Measurements from ENCODE around the gene LHFPL6. TPM values are rescaled to one million over a fixed set of nuclear protein-coding genes. Genes with fewer than 3 reads are reported as not detected.

The LHFPL6 gene
- total RNA-seq, 1 donor from 2014 or later: 37.7 TPM

DNA sequence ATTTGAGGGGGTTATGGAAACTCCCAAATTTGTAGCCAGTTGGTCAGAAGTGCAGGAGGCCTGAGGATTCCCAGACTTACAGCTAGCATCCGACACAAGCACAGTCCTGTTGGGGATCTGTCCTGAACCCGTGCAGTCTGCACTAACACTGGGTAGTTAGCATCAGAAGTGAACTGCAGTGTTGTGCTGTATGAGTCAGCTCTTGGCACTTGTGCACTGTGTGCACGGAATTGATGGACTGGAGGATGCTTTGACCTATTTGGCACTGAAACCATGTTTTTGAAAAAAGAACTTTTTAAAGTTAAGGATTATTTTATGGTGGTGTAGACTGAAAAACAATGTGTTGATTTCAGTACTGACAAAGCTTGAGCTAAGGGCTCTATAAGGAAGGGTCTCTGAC, 285.7 kb downstream of the LHFPL6 start:
- no peaks in the 10 kb centered on the region for H3K9me3 Mint-ChIP-seq
- TF ChIP-seq, protein P1, sequence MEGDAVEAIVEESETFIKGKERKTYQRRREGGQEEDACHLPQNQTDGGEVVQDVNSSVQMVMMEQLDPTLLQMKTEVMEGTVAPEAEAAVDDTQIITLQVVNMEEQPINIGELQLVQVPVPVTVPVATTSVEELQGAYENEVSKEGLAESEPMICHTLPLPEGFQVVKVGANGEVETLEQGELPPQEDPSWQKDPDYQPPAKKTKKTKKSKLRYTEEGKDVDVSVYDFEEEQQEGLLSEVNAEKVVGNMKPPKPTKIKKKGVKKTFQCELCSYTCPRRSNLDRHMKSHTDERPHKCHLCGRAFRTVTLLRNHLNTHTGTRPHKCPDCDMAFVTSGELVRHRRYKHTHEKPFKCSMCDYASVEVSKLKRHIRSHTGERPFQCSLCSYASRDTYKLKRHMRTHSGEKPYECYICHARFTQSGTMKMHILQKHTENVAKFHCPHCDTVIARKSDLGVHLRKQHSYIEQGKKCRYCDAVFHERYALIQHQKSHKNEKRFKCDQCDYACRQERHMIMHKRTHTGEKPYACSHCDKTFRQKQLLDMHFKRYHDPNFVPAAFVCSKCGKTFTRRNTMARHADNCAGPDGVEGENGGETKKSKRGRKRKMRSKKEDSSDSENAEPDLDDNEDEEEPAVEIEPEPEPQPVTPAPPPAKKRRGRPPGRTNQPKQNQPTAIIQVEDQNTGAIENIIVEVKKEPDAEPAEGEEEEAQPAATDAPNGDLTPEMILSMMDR (conservative IDR thresholded peaks at IDR 0.05): no peak
- no peaks in the 10 kb centered on the region for H3K27me3 Mint-ChIP-seq (ENCODE audit: low read depth)
- no peak overlapping the region for H3K27ac Mint-ChIP-seq (ENCODE audit: unreplicated experiment)
- H3K4me1 Mint-ChIP-seq: peaks cover 12% of the 10 kb centered on the region
- H3K4me3 Mint-ChIP-seq: no peak overlapping the region
- DNase-seq (ENCODE audit: low read depth, low spot score): no peak
- H3K36me3 Mint-ChIP-seq (ENCODE audit: low read depth): no peaks in the 10 kb centered on the region

- TF ChIP-seq, protein P1 (conservative IDR thresholded peaks at IDR 0.05): no peak
Observed at GRCh38 chr13:39315796-39316195, 287.2 kb downstream of the LHFPL6 start.

GRCh38 chr13:39313721-39314120, 289.3 kb downstream of the LHFPL6 start:
- TF ChIP-seq, protein P1 (conservative IDR thresholded peaks at IDR 0.05): no peak
- DNase-seq (ENCODE audit: low read depth, low spot score): no peak
- H3K4me1 Mint-ChIP-seq: no peaks in the 10 kb centered on the region
- H3K27me3 Mint-ChIP-seq (ENCODE audit: low read depth): no peaks in the 10 kb centered on the region
- H3K4me3 Mint-ChIP-seq: no peak overlapping the region
- H3K27ac Mint-ChIP-seq (ENCODE audit: unreplicated experiment): no peak overlapping the region
- H3K36me3 Mint-ChIP-seq (ENCODE audit: low read depth): no peaks in the 10 kb centered on the region
- H3K9me3 Mint-ChIP-seq: no peaks in the 10 kb centered on the region

More at GRCh38 chr13:39315796-39316195, 287.2 kb downstream of the LHFPL6 start:
- Mint-ChIP-seq H3K9me3 (no peaks in the 10 kb centered on the region), H3K27ac (ENCODE audit: unreplicated experiment) (no peak overlapping the region), H3K36me3 (ENCODE audit: low read depth) (no peaks in the 10 kb centered on the region), H3K27me3 (ENCODE audit: low read depth) (no peaks in the 10 kb centered on the region), H3K4me1 (peaks cover 4% of the 10 kb centered on the region), H3K4me3 (no peak overlapping the region)
- DNase-seq (ENCODE audit: low read depth, low spot score): no peak

DNA sequence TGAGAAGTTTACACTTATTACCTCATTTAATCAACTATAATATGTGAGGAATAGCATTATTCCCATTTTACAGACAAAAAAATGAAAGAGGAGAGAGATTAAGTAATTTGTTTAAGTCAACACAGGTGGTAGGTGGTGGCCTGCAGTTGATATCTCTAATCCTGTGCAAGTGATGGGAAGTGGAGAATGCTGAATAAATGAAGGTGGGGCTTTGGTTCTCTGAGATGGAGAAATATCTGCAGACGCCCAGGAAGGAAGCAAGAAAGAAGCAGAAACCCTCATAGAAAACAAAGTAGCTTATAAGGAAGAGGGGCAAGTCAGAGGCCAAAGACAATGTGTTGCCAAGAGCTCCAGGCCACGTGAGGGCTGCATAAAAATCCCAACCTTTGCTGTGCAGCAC, 290.4 kb downstream of the LHFPL6 start:
- no peak for DNase-seq (ENCODE audit: low read depth, low spot score)
- H3K27ac Mint-ChIP-seq (ENCODE audit: unreplicated experiment): no peak overlapping the region
- TF ChIP-seq, protein P1 (conservative IDR thresholded peaks at IDR 0.05): no peak
- no peak overlapping the region for H3K4me3 Mint-ChIP-seq
- H3K4me1 Mint-ChIP-seq: no peaks in the 10 kb centered on the region
- H3K36me3 Mint-ChIP-seq (ENCODE audit: low read depth): no peaks in the 10 kb centered on the region
- no peaks in the 10 kb centered on the region for H3K27me3 Mint-ChIP-seq (ENCODE audit: low read depth)
- H3K9me3 Mint-ChIP-seq: no peaks in the 10 kb centered on the region

GRCh38 chr13:39311619-39312018, 291.4 kb downstream of the LHFPL6 start:
- DNase-seq (ENCODE audit: low read depth, low spot score): no peak
- Mint-ChIP-seq H3K4me3 (no peak overlapping the region), H3K9me3 (no peaks in the 10 kb centered on the region), H3K27me3 (ENCODE audit: low read depth) (no peaks in the 10 kb centered on the region), H3K36me3 (ENCODE audit: low read depth) (no peaks in the 10 kb centered on the region), H3K27ac (ENCODE audit: unreplicated experiment) (no peak overlapping the region), H3K4me1 (no peaks in the 10 kb centered on the region)
- TF ChIP-seq, protein P1 (conservative IDR thresholded peaks at IDR 0.05): no peak

- no peak overlapping the region for H3K4me3 Mint-ChIP-seq
- H3K9me3 Mint-ChIP-seq: no peaks in the 10 kb centered on the region
- no peaks in the 10 kb centered on the region for H3K4me1 Mint-ChIP-seq
- no peaks in the 10 kb centered on the region for H3K36me3 Mint-ChIP-seq (ENCODE audit: low read depth)
- no peak overlapping the region for H3K27ac Mint-ChIP-seq (ENCODE audit: unreplicated experiment)
- no peaks in the 10 kb centered on the region for H3K27me3 Mint-ChIP-seq (ENCODE audit: low read depth)
- TF ChIP-seq, protein P1 (conservative IDR thresholded peaks at IDR 0.05): no peak
- no peak for DNase-seq (ENCODE audit: low read depth, low spot score)
Observed at GRCh38 chr13:39310961-39311360, 292.0 kb downstream of the LHFPL6 start.

Measured in neural crest cell (in vitro differentiated cells).